Measurements from ENCODE around the gene SETMAR. TPM values are rescaled to one million over a fixed set of nuclear protein-coding genes. Genes with fewer than 3 reads are reported as not detected.

The SETMAR gene
- total RNA-seq, 1 experiment from 2014 or later: 11.8 TPM

DNA sequence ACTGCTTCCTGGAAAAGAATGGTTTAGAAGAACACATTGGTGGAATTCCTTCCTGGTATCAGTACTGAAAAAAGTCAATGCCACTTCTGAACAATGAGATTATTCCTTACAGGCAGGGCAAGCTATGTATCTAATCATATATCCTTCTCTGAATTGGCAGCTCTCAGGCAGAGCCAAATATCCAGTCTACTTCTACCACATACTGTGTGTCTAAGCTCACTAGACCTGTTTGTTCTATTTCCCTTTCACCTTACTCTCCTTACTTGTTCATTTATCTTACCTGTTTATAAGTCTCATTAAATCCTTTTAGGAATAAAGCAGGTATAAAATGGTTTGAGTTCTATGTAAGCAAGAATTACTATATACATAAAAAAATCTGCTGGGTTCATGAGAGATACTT, 8.3 kb downstream of the SETMAR start:
- Mint-ChIP-seq H3K4me3 (ENCODE audit: unreplicated experiment) (no peak overlapping the region), H3K27me3 (ENCODE audit: insufficient read depth, unreplicated experiment) (no peaks in the 10 kb centered on the region), H3K36me3 (ENCODE audit: insufficient read depth, unreplicated experiment) (peaks cover 12% of the 10 kb centered on the region), H3K4me1 (ENCODE audit: low read depth, unreplicated experiment) (peaks cover 6% of the 10 kb centered on the region), H3K9me3 (ENCODE audit: unreplicated experiment) (no peaks in the 10 kb centered on the region), H3K27ac (ENCODE audit: unreplicated experiment) (no peak overlapping the region)
- no peaks in the 10 kb centered on the region for H3K27me3 ChIP-seq (replicated peaks; ENCODE audit: control insufficient read depth, insufficient read depth, low read length)
- H3K36me3 ChIP-seq (ENCODE audit: control insufficient read depth, insufficient read depth, low read length): no peaks in the 10 kb centered on the region
- BruUV-seq (replicated peaks): no TSS peak
- DNase-seq: no peak
- POLR2A ChIA-PET: no interaction called here
- no peak overlapping the region for H3K4me3 ChIP-seq (ENCODE audit: low read depth, low read length)
- CTCF ChIA-PET: interaction anchor here (0.6 kb wide), 1 partner anchor 467 kb away, joined by 3 read pairs; no protein-coding TSS in a partner anchor
- no peaks in the 10 kb centered on the region for H3K9me3 ChIP-seq
- intact Hi-C loops (cut with micrococcal nuclease; ENCODE audit: unreplicated experiment): no loop called here
- peaks cover 15% of the 10 kb centered on the region; the same call in 1 of the 2 replicates for H3K4me1 ChIP-seq
- TF ChIP-seq CTCF (IDR thresholded peaks at IDR 0.05; ENCODE audit: insufficient read depth in 1 of 2, low read depth in 1 of 2, low read length in 1 of 2, severe bottlenecking in 1 of 2, unreplicated experiment in 1 of 2): no peak

DNA sequence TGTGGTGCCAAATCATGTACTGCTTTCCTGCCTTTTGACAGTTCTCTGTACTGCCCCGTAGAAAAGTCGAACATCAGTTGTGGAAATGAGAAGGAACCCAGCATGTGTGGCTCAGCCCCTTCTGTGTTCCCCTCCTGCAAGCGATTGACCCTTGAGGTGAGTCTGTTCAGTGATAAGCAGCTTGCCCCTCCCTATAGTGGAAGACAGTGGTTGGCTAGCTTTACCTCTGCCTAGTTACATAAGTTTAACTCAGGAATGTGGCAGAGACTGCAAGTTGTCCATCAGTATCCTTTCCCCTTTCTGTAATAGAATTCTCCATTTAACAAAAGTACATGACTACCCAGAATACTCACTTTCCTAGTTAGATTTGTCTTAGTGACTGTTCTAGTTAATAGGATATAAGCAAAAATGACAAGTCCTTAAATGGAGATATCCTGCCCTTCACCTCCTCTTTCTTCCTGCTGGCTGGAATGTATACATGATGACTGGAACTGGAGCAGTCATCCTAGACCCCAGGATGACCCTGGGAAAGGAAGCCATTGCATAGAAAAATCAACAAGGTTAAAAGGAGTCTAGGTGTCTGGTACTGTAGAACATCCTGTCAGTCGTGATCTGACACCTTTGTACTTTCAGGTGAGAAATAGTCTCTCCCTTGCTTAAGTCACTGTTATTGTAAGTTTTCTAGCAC, 10.6 kb downstream of the SETMAR start:
- Mint-ChIP-seq H3K4me3 (ENCODE audit: unreplicated experiment) (no peak overlapping the region), H3K27ac (ENCODE audit: unreplicated experiment) (no peak overlapping the region), H3K4me1 (ENCODE audit: low read depth, unreplicated experiment) (peaks cover 6% of the 10 kb centered on the region), H3K9me3 (ENCODE audit: unreplicated experiment) (no peaks in the 10 kb centered on the region), H3K27me3 (ENCODE audit: insufficient read depth, unreplicated experiment) (no peaks in the 10 kb centered on the region), H3K36me3 (ENCODE audit: insufficient read depth, unreplicated experiment) (peaks cover 12% of the 10 kb centered on the region)
- no peak for TF ChIP-seq CTCF (IDR thresholded peaks at IDR 0.05; ENCODE audit: insufficient read depth in 1 of 2, low read depth in 1 of 2, low read length in 1 of 2, severe bottlenecking in 1 of 2, unreplicated experiment in 1 of 2)
- H3K36me3 ChIP-seq (ENCODE audit: control insufficient read depth, insufficient read depth, low read length): no peaks in the 10 kb centered on the region
- H3K9me3 ChIP-seq: no peaks in the 10 kb centered on the region
- DNase-seq: no peak
- BruUV-seq (replicated peaks): no TSS peak
- H3K27me3 ChIP-seq (replicated peaks; ENCODE audit: control insufficient read depth, insufficient read depth, low read length): no peaks in the 10 kb centered on the region
- CTCF ChIA-PET: no interaction called here
- peaks cover 12% of the 10 kb centered on the region; the same call in 1 of the 2 replicates for H3K4me1 ChIP-seq
- intact Hi-C loops (cut with micrococcal nuclease; ENCODE audit: unreplicated experiment): no loop called here
- no peak overlapping the region for H3K4me3 ChIP-seq (ENCODE audit: low read depth, low read length)
- POLR2A ChIA-PET: no interaction called here

DNA sequence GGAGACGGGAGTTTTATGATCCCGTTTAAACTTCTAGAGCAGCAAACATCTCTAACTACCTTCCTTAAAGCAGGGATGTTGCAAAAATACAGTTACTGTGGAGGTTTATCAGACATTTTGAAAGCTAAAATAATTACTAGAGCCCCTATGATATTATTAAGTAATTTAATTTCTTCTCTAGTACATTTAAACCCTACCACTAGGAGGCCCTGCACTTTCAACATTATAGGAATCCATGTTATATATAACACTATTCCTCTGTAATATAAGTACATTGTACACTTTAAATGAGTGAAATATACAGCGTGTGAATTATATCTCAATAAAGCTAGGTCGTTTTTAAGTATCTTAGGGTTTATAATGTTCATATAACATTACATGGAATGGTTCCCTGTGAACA, 11.5 kb downstream of the SETMAR start:
- Mint-ChIP-seq H3K36me3 (ENCODE audit: insufficient read depth, unreplicated experiment) (peaks cover 12% of the 10 kb centered on the region), H3K4me3 (ENCODE audit: unreplicated experiment) (no peak overlapping the region), H3K4me1 (ENCODE audit: low read depth, unreplicated experiment) (peaks cover 6% of the 10 kb centered on the region), H3K27me3 (ENCODE audit: insufficient read depth, unreplicated experiment) (no peaks in the 10 kb centered on the region), H3K9me3 (ENCODE audit: unreplicated experiment) (no peaks in the 10 kb centered on the region), H3K27ac (ENCODE audit: unreplicated experiment) (no peak overlapping the region)
- no TSS peak for BruUV-seq (replicated peaks)
- ChIA-PET CTCF (no interaction called here), POLR2A (no interaction called here)
- H3K4me1 ChIP-seq: 0 out of 2 replicates have a peak, but pooled peaks cover 13% of the 10 kb centered on the region
- no peaks in the 10 kb centered on the region for H3K9me3 ChIP-seq
- intact Hi-C loops (cut with micrococcal nuclease; ENCODE audit: unreplicated experiment): no loop called here
- no peaks in the 10 kb centered on the region for H3K36me3 ChIP-seq (ENCODE audit: control insufficient read depth, insufficient read depth, low read length)
- no peaks in the 10 kb centered on the region for H3K27me3 ChIP-seq (replicated peaks; ENCODE audit: control insufficient read depth, insufficient read depth, low read length)
- no peak overlapping the region for H3K4me3 ChIP-seq (ENCODE audit: low read depth, low read length)
- DNase-seq: no peak
- no peak for TF ChIP-seq CTCF (IDR thresholded peaks at IDR 0.05; ENCODE audit: insufficient read depth in 1 of 2, low read depth in 1 of 2, low read length in 1 of 2, severe bottlenecking in 1 of 2, unreplicated experiment in 1 of 2)
